HFF-Myc (cell line): ENCODE results near the gene MFAP4.
"Not testable (repeated sequence)": the region's sequence is repeated elsewhere in the genome, so short reads cannot be mapped to it uniquely, and the experiment has no call there.

Experiments
- DNase-seq: peaks from one replicate; pipeline ENCODE4 v3.0.0-alpha.2; 2011; ENCODE audit warnings: low read depth; ENCODE audit errors: extremely low read depth
- H3K4me3 ChIP-seq: replicated peaks from 2 replicates; pipeline ENCODE4 v1.5.1; 2011; ENCODE audit warnings: low read depth, mild to moderate bottlenecking, control low read depth, low read length
- CTCF ChIP-seq: IDR thresholded peaks from 2 replicates; pipeline ENCODE4 v1.5.1; 2012; ENCODE audit warnings: mild to moderate bottlenecking, low read depth, low read length, control low read depth; ENCODE audit errors: missing control alignments

MFAP4 gene

GRCh38 chr17:19361326-19361725, 25.7 kb downstream of the MFAP4 start:
- DNase-seq = no peak
- peak overlapping the region; percentile 74 for H3K4me3 ChIP-seq
- no peak for TF ChIP-seq CTCF

GRCh38 chr17:19360772-19361171, 26.2 kb downstream of the MFAP4 start:
- no peak overlapping the region for H3K4me3 ChIP-seq
- no peak for TF ChIP-seq CTCF
- DNase-seq = no peak

- TF ChIP-seq CTCF = no peak
- H3K4me3 ChIP-seq = no peak overlapping the region
- no peak for DNase-seq
These were observed 27.1 kb downstream of the MFAP4 start for GRCh38 chr17:19359856-19360255.

- H3K4me3 ChIP-seq = no peak overlapping the region
- TF ChIP-seq CTCF = no peak
- DNase-seq = no peak
These were observed 27.8 kb downstream of the MFAP4 start for GRCh38 chr17:19359151-19359550.

DNA sequence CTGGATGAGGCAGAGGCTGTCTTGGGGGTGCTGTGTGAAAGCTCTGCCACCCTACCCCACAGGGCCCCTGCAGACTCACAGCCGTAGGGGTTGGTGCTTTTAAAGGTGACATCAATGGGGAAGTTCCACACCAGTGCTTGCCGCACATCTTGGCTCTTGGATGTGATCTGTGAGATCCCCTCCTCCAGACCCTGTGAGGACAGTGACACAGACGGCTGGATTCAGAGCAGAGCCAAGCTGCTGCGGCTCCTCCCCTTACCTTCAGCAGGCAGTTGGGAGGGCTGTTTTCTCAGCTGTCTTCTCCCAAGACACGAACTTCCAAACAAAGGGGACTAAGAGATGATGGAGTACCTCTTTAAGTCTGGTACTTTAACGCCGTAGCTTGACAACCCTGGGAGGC, 29.2 kb downstream of the MFAP4 start:
- no peak overlapping the region for H3K4me3 ChIP-seq
- no peak for DNase-seq
- TF ChIP-seq CTCF = no peak

DNA sequence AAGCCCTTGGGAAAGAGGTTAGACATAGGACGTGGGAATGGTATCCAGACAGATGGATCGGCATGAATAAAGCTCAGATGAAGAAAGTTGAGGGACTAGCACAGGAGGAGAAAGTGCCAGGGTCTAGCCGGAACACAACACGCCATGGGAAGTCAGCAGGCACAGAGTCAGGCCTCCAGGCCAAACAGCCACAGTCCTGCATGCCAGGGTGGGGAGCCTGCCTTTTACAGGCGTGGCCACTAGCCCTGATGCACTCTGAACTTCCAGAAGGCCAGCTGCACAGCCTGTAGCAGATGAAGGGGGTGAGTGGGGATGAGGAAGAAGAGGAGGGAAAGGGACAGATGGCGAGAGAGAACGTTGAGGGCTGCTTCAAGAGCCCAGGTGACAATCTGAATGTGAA, 29.6 kb downstream of the MFAP4 start:
- H3K4me3 ChIP-seq = no peak overlapping the region
- no peak for TF ChIP-seq CTCF
- no peak for DNase-seq

DNA sequence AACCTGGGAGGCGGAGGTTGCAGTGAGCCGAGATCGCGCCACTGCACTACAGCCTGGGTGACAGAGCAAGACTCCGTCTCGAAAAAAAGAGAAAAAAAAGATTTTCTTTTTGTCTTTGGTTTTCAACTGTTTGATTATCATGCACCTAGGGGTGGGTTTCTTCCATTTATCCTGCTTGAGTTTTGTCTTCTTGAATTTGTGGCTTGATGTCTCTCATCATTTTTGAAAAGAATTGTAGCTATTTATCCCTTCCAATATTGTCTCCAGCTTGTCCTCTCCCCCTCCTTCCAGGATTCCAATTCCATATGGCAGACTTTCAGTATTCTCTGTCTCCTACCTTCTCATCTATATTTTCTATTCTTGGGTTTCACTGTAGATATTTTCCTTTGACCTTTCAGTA, 32.2 kb downstream of the MFAP4 start:
- TF ChIP-seq CTCF = no peak
- no peak overlapping the region for H3K4me3 ChIP-seq
- DNase-seq = no peak

- not testable (repeated sequence) for DNase-seq, H3K4me3 ChIP-seq
These were observed 33.6 kb downstream of the MFAP4 start for GRCh38 chr17:19353401-19353800.
